GM12878 (cell line): Measurements from ENCODE around the gene CREBBP. TPM values are rescaled to one million over a fixed set of nuclear protein-coding genes. Genes with fewer than 3 reads are reported as not detected.

Experiments
- ATAC-seq: fragments of 200-7000 bp; cut with Tn5 transposase; 3 replicates; pipeline ENCODE4 v1.9.1; 2020; ENCODE audit warnings: mild to moderate bottlenecking, moderate library complexity
- BruUV-seq: library from RNA; stranded (reverse); fragments of 400-500 nt; replicated peaks from 2 replicates; lab custom pipeline; 2021; lab: Mats Ljungman, UMichigan
- CTCF ChIA-PET: fragments of 300-600 bp; sonication (Branson Sonifier 250); formaldehyde crosslinking; extraction: SDS; loops from one replicate; lab custom pipeline; 2021; ENCODE audit warnings: inconsistent platforms; lab: Yijun Ruan, JAX
- POLR2A ChIA-PET: fragments of 350-600 bp; formaldehyde crosslinking; extraction: SDS; loops from one replicate; lab custom pipeline; 2021; ENCODE audit warnings: inconsistent platforms; lab: Charles Lee
- RAD21 ChIA-PET: fragments of 300-600 bp; sonication (Branson Sonifier 250); formaldehyde crosslinking; loops from one replicate; lab custom pipeline; 2023; ENCODE audit warnings: antibody characterized with exemption; ENCODE audit not compliant: unreplicated experiment; lab: Charles Lee
- SMC1A ChIA-PET: fragments of 300-600 bp; sonication (Branson Sonifier 250); formaldehyde crosslinking; loops from one replicate; lab custom pipeline; 2023; ENCODE audit not compliant: unreplicated experiment, uncharacterized antibody; lab: Charles Lee
- DNase-seq: peaks from one replicate; pipeline ENCODE4 v3.0.0-alpha.2; 2011; ENCODE audit warnings: low read depth, low spot score
- FAIRE-seq: peaks from 3 replicates; lab custom pipeline; 2011; peaks lifted over from hg19 to GRCh38; lab: Jason Lieb, UNC
- H2AFZ ChIP-seq: 2 replicates; pipeline ENCODE4 v1.6.0; 2011; ENCODE audit warnings: low read depth, low read length, control low read depth; ENCODE audit not compliant: control insufficient read depth
- H3K27ac ChIP-seq: 2 replicates; pipeline ENCODE4 v1.5.1; 2011; ENCODE audit warnings: control low read depth; ENCODE audit not compliant: control insufficient read depth, insufficient read depth
- H3K27me3 ChIP-seq, 2 experiments: replicated peaks in 1 of 2; 2 replicates each; pipeline versions ENCODE4 v1.6.0 to v1.6.1; 2011; ENCODE audit warnings: low read length in 1 of 2; ENCODE audit not compliant: control insufficient read depth in 2 of 2, insufficient read depth in 2 of 2
- H3K36me3 ChIP-seq, 2 experiments: 2 replicates each; pipeline ENCODE4 v1.5.1; 2011; ENCODE audit warnings: low read length in 1 of 2; ENCODE audit not compliant: control insufficient read depth in 2 of 2, insufficient read depth in 2 of 2
- H3K4me1 ChIP-seq: 2 replicates; pipeline ENCODE4 v1.6.1; 2011; ENCODE audit warnings: mild to moderate bottlenecking, low read length, moderate library complexity, mixed read lengths; ENCODE audit not compliant: control insufficient read depth, insufficient read depth
- H3K4me2 ChIP-seq: 2 replicates; pipeline ENCODE4 v1.6.0; 2011; ENCODE audit warnings: control low read depth; ENCODE audit not compliant: control insufficient read depth, insufficient read depth
- H3K4me3 ChIP-seq: fragments of 200-600 bp; sonication (generic); 2 replicates; pipeline ENCODE4 v1.5.1; 2016
- H3K79me2 ChIP-seq: 2 replicates; pipeline ENCODE4 v1.6.0; 2011; ENCODE audit warnings: low read length; ENCODE audit not compliant: control insufficient read depth, insufficient read depth
- H3K9ac ChIP-seq: 2 replicates; pipeline ENCODE4 v1.8.0; 2011; ENCODE audit warnings: low read length, control low read depth, mixed read lengths; ENCODE audit not compliant: control insufficient read depth, insufficient read depth
- H3K9me3 ChIP-seq: replicated peaks from 3 replicates; pipeline ENCODE4 v1.5.1; 2011; ENCODE audit warnings: mild to moderate bottlenecking, low read length; ENCODE audit not compliant: control insufficient read depth, insufficient read depth
- H4K20me1 ChIP-seq: 2 replicates; pipeline ENCODE4 v1.6.0; 2011; ENCODE audit not compliant: control insufficient read depth, insufficient read depth
- E2F4 ChIP-seq: IDR thresholded peaks from 2 replicates; pipeline ENCODE4 v1.6.1; 2012; ENCODE audit warnings: low read depth, low read length, improper control_type of control experiment
- EGR1 ChIP-seq, 2 experiments: IDR thresholded peaks; 1 replicate in 1 of 2; 2 replicates in 1 of 2; pipeline ENCODE4 v1.6.1; 2011 to 2012; ENCODE audit warnings: low read depth in 2 of 2, low read length in 2 of 2, borderline replicate concordance in 1 of 2, mild to moderate bottlenecking in 1 of 2, moderate library complexity in 1 of 2
- ESRRA ChIP-seq: IDR thresholded peaks from 2 replicates; pipeline ENCODE4 v1.6.1; 2012; ENCODE audit warnings: mild to moderate bottlenecking, low read length, improper control_type of control experiment
- GATAD2B ChIP-seq: fragments of 450-650 bp; conservative IDR thresholded peaks from 2 replicates; pipeline ENCODE4 v1.6.1; 2017; ENCODE audit warnings: low read depth, mild to moderate bottlenecking, moderate library complexity
- HDGF ChIP-seq: fragments of 450-650 bp; IDR thresholded peaks from 2 replicates; pipeline ENCODE4 v1.6.1; 2016; ENCODE audit warnings: antibody characterized with exemption
- KLF5 ChIP-seq: fragments of 450-650 bp; IDR thresholded peaks from 2 replicates; pipeline ENCODE4 v1.6.1; 2014; ENCODE audit warnings: mild to moderate bottlenecking; ENCODE audit not compliant: partially characterized antibody
- MEF2B ChIP-seq: fragments of 450-650 bp; IDR thresholded peaks from 2 replicates; pipeline ENCODE4 v1.6.1; 2018; ENCODE audit warnings: mild to moderate bottlenecking, moderate library complexity; ENCODE audit not compliant: partially characterized antibody, poor library complexity, severe bottlenecking
- NBN ChIP-seq: fragments of 450-650 bp; IDR thresholded peaks from 2 replicates; pipeline ENCODE4 v1.6.1; 2016
- NFXL1 ChIP-seq: fragments of 450-650 bp; IDR thresholded peaks from 2 replicates; pipeline ENCODE4 v1.6.1; 2017; ENCODE audit warnings: antibody characterized with exemption, mild to moderate bottlenecking, borderline replicate concordance
- NR2F1 ChIP-seq: fragments of 450-650 bp; conservative IDR thresholded peaks from 2 replicates; pipeline ENCODE4 v1.6.1; 2017; ENCODE audit warnings: mild to moderate bottlenecking
- PAX8 ChIP-seq: fragments of 450-650 bp; IDR thresholded peaks from 2 replicates; pipeline ENCODE4 v1.6.1; 2017; ENCODE audit warnings: mild to moderate bottlenecking, moderate library complexity
- POLR2AphosphoS2 ChIP-seq: IDR thresholded peaks from 2 replicates; pipeline ENCODE4 v1.6.1; 2011; ENCODE audit warnings: low read depth, mild to moderate bottlenecking, low read length, improper control_type of control experiment, moderate library complexity
- POU2F2 ChIP-seq: IDR thresholded peaks from 3 replicates; pipeline ENCODE4 v1.6.1; 2011; ENCODE audit warnings: low read depth, mild to moderate bottlenecking, low read length, borderline replicate concordance
- SMAD5 ChIP-seq: IDR thresholded peaks from 2 replicates; pipeline ENCODE4 v1.6.1; 2016; ENCODE audit warnings: antibody characterized with exemption, low read depth
- ZNF24 ChIP-seq: fragments of 450-650 bp; IDR thresholded peaks from 2 replicates; pipeline ENCODE4 v1.6.1; 2017; ENCODE audit warnings: antibody characterized with exemption, mild to moderate bottlenecking
- WGBS: methylation state at CpG from one replicate; pipeline ENCODE4 v1.1.6; 2016; ENCODE audit warnings: low lambda C conversion rate; ENCODE audit not compliant: insufficient replicate concordance, insufficient coverage; ENCODE audit errors: missing lambda C conversion rate; 5-methylcytosine and 5-hydroxymethylcytosine counted together
- in situ Hi-C: fragments of 300-500 bp; cut with MboI; formaldehyde crosslinking; loops from 9 replicates; pipeline ENCODE4 v1.14.3; 2018; ENCODE audit warnings: mixed read lengths
- intact Hi-C: fragments of 100-400 bp; cut with micrococcal nuclease; formaldehyde crosslinking; loops from one replicate; pipeline ENCODE4 v1.14.2; 2022; ENCODE audit not compliant: unreplicated experiment
- polyA plus RNA-seq, 11 experiments: library from polyadenylated mRNA; depleted of rRNA in 4 of 11; unstranded in 6 of 11; stranded (reverse) in 5 of 11; fragments of >200 nt; fragmentation: Nextera tagmentation in 4 of 11; fragmentation: Illumina TruSeq in 1 of 11; extraction: Ambion mirVana in 4 of 11; extraction: Trizol in 1 of 11; gene quantifications; 1 replicate in 1 of 11; 2 replicates in 10 of 11; pipeline versions ENCODE4 v1.2.1 to v1.2.3, GENCODE V29; 2011 to 2016; ENCODE audit warnings: inconsistent platforms in 2 of 11, missing spikeins in 2 of 11, low read depth in 1 of 11
- total RNA-seq, 4 experiments: library from RNA; depleted of rRNA in 3 of 4; stranded (reverse); fragments of >200 nt in 3 of 4; fragmentation: Illumina TruSeq in 1 of 4; extraction: Trizol in 1 of 4; gene quantifications; 2 replicates each; pipeline versions ENCODE4 v1.2.1 to v1.2.3, GENCODE V29; 2013 to 2021
- TF ChIP-seq, protein P1 (sequence below): fragments of 450-650 bp; IDR thresholded peaks from 2 replicates; pipeline ENCODE4 v1.6.1; 2017; ENCODE audit warnings: borderline replicate concordance

Gene CREBBP
- total and polyA plus RNA-seq, 10 of the 15 experiments (the other 5 are each of a cell fraction or from before 2014, with no cell fraction given), result 3.4 to 32.7 (median 7.9) TPM

- no peaks in the 10 kb centered on the region for H3K9me3 ChIP-seq
- ATAC-seq (no peak), FAIRE-seq (no peak), DNase-seq (no peak)
- ChIA-PET RAD21 (interaction anchor here (0.9 to 1.9 kb wide), 4 partner anchors 8 to 16 kb away, joined by 4 to 5 read pairs (median 4); partner anchors contain the start of gene CREBBP), CTCF (interaction anchor here (0.9 kb wide), 1 partner anchor 10 kb away, joined by 3 read pairs; no protein-coding TSS in a partner anchor), POLR2A (interaction anchor here (0.6 to 1.6 kb wide), 3 partner anchors 11 to 12 kb away, joined by 3 to 4 read pairs (median 3); no protein-coding TSS in a partner anchor), SMC1A (interaction anchor here (0.9 to 7.6 kb wide), 4 partner anchors 10 to 131 kb away, joined by 3 to 160 read pairs (median 17); no protein-coding TSS in a partner anchor)
- peaks cover 0 to 3% of the 10 kb centered on the region in 2 experiments; a peak in 3 of 4 replicates for H3K36me3 ChIP-seq
- H3K27ac ChIP-seq, result no peak overlapping the region
- H2AFZ ChIP-seq, result no peak overlapping the region
- TF ChIP-seq EGR1 (IDR thresholded peaks at IDR 0.05; ENCODE audit: borderline replicate concordance in 1 of 2, low read depth in 2 of 2, low read length in 2 of 2) (no peak), ZNF24 (no peak), POLR2AphosphoS2 (no peak), NBN (no peak), HDGF (no peak), GATAD2B (no peak), SMAD5 (no peak), POU2F2 (no peak), KLF5 (no peak), NFXL1 (no peak), ESRRA (no peak), E2F4 (no peak), NR2F1 (no peak), MEF2B (no peak), PAX8 (no peak)
- TF ChIP-seq, protein P1, sequence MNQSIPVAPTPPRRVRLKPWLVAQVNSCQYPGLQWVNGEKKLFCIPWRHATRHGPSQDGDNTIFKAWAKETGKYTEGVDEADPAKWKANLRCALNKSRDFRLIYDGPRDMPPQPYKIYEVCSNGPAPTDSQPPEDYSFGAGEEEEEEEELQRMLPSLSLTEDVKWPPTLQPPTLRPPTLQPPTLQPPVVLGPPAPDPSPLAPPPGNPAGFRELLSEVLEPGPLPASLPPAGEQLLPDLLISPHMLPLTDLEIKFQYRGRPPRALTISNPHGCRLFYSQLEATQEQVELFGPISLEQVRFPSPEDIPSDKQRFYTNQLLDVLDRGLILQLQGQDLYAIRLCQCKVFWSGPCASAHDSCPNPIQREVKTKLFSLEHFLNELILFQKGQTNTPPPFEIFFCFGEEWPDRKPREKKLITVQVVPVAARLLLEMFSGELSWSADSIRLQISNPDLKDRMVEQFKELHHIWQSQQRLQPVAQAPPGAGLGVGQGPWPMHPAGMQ, result no peak
- no TSS peak for BruUV-seq
- H3K27me3 ChIP-seq, result no peaks in the 10 kb centered on the region
- intact Hi-C loops, result no loop called here
- WGBS, result 98% methylated on average over 12 of the region's 12 CpGs
- no peak overlapping the region for H3K9ac ChIP-seq
- peak overlapping the region; percentile 67 for H3K4me2 ChIP-seq
- peaks cover 97% of the 10 kb centered on the region for H3K79me2 ChIP-seq
- peaks cover 29% of the 10 kb centered on the region for H4K20me1 ChIP-seq
- H3K4me3 ChIP-seq, result peak overlapping the region; percentile 6; the same call in 1 of the 2 replicates
- H3K4me1 ChIP-seq, result peaks cover 6% of the 10 kb centered on the region
- in situ Hi-C loops, result no loop called here
Observed at GRCh38 chr16:3872216-3872895, 8.2 kb downstream of the CREBBP start.
